HFF-Myc (cell line): Measurements from ENCODE around the gene CDADC1.

Source experiments
- DNase-seq: peaks from one replicate; pipeline ENCODE4 v3.0.0-alpha.2; 2011; ENCODE audit warnings: low read depth; ENCODE audit errors: extremely low read depth
- H3K4me3 ChIP-seq: replicated peaks from 2 replicates; pipeline ENCODE4 v1.5.1; 2011; ENCODE audit warnings: low read depth, mild to moderate bottlenecking, control low read depth, low read length
- CTCF ChIP-seq: IDR thresholded peaks from 2 replicates; pipeline ENCODE4 v1.5.1; 2012; ENCODE audit warnings: mild to moderate bottlenecking, low read depth, low read length, control low read depth; ENCODE audit errors: missing control alignments

Gene CDADC1

DNA sequence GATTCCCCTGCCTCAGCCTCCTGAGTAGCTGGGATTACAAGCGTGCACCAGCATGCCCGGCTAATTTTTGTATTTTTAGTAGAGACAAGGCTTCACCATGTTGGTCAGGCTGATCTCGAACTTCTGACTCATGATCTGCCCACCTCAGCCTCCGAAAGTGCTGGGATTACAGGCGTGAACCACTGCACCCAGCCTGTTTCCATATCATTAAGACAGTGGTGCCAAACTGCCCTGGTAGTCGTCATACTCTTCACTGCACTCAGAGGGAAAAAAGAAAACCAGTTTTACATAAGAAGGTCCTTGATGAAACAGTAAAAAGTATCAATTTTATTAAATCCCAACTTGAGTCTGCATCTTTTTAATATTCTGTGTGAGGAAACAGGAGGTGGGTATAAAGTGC is 14.9 kb downstream of the CDADC1 start:
- DNase-seq = no peak
- TF ChIP-seq CTCF = no peak
- no peak overlapping the region for H3K4me3 ChIP-seq

DNA sequence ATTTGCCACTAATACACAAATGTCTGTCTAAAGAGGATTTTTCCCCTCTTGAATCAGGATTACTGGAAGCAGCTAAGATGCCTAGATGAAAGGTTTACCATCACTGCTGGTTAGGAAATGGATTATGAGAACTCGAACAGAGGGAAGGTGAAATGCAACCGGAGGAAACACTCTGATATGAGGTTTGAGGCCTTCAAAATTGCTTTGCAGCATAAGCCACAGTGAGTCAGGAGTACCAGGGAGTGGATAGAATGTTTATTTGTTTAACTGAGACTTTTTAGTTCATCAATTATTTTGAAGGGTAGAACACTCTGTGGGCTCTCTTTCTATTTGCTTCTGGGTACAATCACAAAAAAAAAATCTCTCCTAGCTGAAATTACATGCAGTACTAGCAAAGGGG is 18.1 kb downstream of the CDADC1 start:
- H3K4me3 ChIP-seq = no peak overlapping the region
- no peak for DNase-seq
- TF ChIP-seq CTCF = no peak

DNA sequence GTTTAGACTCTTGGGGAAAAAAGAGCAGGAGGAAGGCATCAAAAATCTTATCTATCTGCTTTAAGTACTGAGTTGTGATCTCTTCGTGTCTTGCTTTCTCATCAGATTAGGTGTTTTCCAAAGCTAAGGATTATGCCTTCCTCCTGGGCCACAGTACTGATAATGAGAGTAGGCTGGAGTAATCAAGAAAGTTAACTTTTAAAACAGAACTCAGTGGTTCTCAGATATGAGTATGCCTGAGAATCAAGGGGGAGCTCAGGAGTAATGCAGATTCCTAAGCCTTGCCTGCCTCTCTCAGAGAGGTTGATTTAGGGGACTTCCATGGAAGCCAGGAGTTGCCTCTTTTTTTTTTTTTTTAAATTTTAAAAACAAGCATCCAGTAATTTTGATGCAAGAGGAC is 23.5 kb downstream of the CDADC1 start:
- no peak overlapping the region for H3K4me3 ChIP-seq
- DNase-seq = no peak
- no peak for TF ChIP-seq CTCF

DNA sequence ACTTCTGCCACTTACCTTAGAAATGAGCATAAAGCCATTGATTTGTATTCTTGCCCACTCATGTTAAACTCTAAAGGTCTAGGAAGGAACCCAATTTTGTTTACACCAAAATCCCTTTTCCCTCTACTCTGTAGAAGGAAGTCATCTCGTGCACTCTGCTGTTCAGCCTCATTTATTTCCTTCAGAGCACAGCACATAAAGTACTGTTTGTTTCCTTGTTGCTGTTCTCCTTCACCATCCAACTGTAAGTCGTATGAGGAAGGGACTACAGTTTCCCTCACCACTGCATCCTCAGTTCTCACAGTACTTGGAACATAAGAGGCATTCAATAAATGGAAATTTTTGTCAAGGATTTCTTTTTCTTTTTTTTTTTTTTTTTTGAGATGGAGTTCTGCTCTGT is 24.6 kb downstream of the CDADC1 start:
- no peak overlapping the region for H3K4me3 ChIP-seq
- no peak for TF ChIP-seq CTCF
- no peak for DNase-seq

DNA sequence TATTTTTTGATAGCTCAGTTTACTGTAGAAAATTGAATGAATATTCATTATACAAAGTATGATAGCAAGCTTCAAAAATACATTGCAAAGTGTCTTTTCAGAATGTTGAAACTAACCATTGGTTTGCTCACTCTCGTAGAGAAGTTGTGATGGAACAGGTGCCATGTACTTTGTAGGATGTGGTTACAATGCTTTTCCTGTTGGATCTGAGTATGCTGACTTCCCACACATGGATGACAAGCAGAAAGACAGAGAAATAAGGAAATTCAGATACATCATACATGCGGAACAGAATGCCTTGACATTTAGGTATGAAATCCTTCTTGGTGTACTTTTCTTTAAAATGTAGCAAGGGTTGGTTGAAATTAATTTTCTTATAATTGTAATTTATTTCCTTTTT is 30.5 kb downstream of the CDADC1 start:
- H3K4me3 ChIP-seq = no peak overlapping the region
- DNase-seq = no peak
- TF ChIP-seq CTCF = no peak

- TF ChIP-seq CTCF = no peak
- DNase-seq = no peak
- no peak overlapping the region for H3K4me3 ChIP-seq
Measured at GRCh38 chr13:49279112-49279511, 31.4 kb downstream of the CDADC1 start.

DNA sequence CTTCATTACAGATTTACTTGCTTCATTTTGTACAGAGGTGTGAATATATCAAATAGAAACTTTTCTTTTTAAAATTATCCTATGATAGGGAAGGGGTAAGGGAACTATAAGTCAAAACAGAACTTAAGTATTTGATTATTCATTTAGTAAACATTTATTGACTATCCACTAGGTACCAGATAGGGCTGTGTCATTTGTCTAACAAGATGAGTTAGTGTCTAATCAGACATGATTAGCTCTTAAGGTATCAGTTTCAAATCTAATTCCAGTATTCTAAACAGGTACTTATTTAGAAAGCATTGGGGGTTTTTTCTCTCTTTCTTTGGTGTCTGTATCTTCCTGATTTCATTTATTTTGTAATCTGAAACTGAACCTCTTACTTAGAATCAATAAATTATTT is 32.2 kb downstream of the CDADC1 start:
- no peak for TF ChIP-seq CTCF
- H3K4me3 ChIP-seq = no peak overlapping the region
- no peak for DNase-seq
